NT2/D1 (cell line): Measurements from ENCODE around the gene SLC38A10.

Experiments
- SUZ12 ChIP-seq: IDR thresholded peaks from 2 replicates; pipeline ENCODE4 v1.6.1; 2011; ENCODE audit not compliant: insufficient read length, insufficient read depth; ENCODE audit errors: extremely low read depth
- YY1 ChIP-seq: IDR thresholded peaks from 2 replicates; pipeline ENCODE4 v1.6.1; 2011; ENCODE audit not compliant: insufficient read length, insufficient read depth
- ZNF274 ChIP-seq: IDR thresholded peaks from 2 replicates; pipeline ENCODE4 v1.6.1; 2011; ENCODE audit warnings: mild to moderate bottlenecking, low read depth, low read length

DNA sequence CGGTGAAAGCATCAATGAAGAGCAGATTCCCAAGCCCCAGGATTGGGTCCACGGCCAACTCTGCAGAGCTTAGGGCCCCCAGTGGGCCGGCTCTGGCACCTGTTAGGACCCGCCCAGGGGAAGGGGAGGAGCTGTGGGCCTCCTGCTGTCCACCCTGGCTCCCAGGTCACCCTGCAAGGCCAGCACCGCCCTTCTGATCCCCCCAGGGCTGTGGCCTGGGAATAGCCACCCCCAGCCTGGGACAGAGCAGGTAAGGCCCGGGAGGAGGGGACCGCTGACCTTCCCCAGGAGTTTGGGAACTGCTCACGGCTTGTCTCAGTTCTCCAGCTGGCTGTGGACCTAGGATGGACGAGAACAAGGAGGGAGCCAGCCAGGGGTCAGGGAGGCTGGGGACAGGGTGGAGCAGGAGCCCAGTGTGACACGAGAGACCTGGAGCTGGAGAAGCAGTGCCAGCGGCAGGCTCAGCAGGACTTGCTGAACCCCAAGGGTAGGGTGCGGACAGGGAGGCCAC is 39.3 kb upstream of the SLC38A10 start:
- TF ChIP-seq YY1 (no peak), ZNF274 (no peak), SUZ12 (no peak)
